Smooth muscle cell of the umbilical artery (primary cell): ENCODE data around the gene RBM22. TPM values are rescaled to one million over a fixed set of nuclear protein-coding genes. Genes with fewer than 3 reads are reported as not detected.

Experiments
- total RNA-seq: library from RNA; depleted of rRNA; stranded (reverse); fragments of >200 nt; gene quantifications from 2 replicates; pipeline ENCODE4 v1.2.3, GENCODE V29; 2014

Gene RBM22
- 23.2 and 29.2 TPM in 2 replicates for total RNA-seq

DNA sequence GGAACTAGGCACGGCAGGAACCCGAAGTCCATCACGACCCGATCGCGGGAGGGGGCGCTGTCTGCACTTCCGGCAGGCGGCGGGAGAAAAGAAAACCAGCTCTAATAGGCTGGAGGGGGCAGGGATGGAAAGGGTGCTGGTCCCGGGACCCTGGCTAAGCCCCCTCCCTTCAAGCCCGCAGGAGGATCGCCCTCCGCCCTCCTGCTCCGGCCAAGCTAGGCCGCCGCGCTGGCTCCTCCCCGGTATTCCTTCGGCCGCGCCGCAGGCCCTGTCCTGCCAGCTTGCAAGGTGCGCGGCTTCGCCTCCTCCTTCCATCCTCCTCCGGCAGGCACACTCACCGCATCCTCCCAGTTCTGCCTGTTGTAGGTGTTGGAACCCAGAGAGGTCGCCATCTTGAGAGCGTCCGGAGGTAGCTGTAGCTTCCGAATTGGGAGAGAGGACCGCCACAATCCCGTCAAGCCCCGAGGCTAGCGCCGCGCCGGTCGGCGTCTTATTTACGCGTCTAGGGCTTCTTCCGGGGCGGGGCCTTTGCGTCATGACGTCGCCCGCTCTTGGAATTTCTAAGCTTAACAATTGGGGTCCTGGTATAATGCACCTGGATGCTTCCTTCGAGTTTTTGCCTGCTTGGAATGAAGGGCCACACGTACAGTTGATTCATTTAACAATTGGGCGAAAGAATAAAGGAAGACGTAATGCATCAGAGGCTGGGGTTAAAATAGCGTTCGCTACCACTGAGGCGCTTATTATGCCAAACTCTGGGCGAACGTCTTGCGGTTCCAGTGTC is at the start of gene RBM22:
Gene RBM22, minus strand, starts transcription at position 469 of the 784 bp plus-strand sequence. Its CDS starts 77 bp downstream, at position 392.

DNA sequence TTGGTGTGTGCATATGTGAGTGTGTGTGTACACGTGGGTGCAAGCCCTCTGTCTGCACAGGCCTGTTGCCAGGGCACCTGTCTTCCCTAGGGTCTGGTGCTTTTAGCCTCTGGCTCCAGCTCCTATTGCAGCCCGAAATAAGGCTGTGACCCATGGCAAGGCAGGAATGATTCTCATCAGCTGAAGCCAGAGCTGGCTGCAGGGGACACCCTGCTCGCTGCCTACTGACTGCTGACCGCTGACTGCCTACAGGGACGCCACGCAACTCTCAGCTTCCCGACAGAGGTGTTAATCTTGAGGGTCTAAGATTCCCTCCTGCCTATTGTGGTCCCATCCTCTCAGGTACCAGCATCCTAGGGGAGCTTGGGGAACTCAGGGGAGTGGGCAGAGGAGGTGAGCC is 39.8 kb downstream of the RBM22 start, which contains the start of gene MYOZ3:
Gene MYOZ3, plus strand, starts transcription at position 166 of the 400 bp plus-strand sequence. CDS start 1,691 bp downstream, outside the sequence.

Other genes with a start within 250 kb of the RBM22 start
- 79.0 and 119 TPM in 2 replicates for gene NDST1, start 192.9 kb downstream of the RBM22 start, total RNA-seq
- gene SYNPO, start 60.4 kb downstream of the RBM22 start, total RNA-seq, result 15.4 and 19.0 TPM in 2 replicates
- gene MYOZ3, start 39.8 kb downstream of the RBM22 start, total RNA-seq, result 0.30 and 0.32 TPM in 2 replicates
- 75.1 and 89.3 TPM in 2 replicates for gene DCTN4, start 58.0 kb upstream of the RBM22 start, total RNA-seq
- gene SMIM3, start 77.7 kb upstream of the RBM22 start, total RNA-seq, result 143 and 233 TPM in 2 replicates
- gene IRGM, start 145.5 kb upstream of the RBM22 start, total RNA-seq, result not detected in 2 replicates
- gene ZNF300, start 203.9 kb upstream of the RBM22 start, total RNA-seq, result 5.0 and 7.4 TPM in 2 replicates